ENCODE results near the gene ZNF865. TPM values are rescaled to one million over a fixed set of nuclear protein-coding genes. Genes with fewer than 3 reads are reported as not detected.

The ZNF865 gene
- total RNA-seq, 1 experiment from 2014 or later = 16.2 TPM

DNA sequence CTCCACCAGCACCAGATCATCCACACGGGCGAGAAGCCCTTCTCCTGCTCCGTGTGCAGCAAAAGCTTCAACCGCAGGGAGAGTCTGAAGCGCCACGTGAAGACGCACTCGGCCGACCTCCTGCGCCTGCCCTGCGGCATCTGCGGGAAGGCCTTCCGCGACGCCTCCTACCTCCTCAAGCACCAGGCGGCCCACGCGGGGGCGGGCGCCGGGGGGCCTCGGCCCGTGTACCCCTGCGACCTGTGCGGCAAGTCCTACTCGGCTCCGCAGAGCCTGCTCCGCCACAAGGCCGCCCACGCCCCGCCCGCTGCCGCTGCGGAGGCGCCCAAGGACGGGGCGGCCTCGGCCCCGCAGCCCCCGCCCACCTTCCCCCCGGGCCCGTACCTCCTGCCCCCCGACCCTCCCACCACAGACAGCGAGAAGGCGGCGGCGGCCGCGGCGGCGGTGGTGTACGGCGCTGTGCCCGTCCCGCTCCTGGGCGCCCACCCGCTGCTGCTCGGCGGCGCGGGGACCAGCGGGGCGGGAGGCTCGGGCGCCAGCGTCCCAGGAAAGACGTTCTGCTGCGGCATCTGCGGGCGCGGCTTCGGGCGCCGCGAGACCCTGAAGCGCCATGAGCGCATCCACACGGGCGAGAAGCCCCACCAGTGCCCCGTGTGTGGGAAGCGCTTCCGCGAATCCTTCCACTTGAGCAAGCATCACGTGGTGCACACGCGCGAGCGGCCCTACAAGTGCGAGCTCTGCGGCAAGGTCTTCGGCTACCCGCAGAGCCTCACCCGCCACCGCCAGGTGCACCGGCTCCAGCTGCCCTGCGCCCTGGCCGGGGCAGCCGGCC lies 9.5 kb downstream of the ZNF865 start:
- ChIA-PET RAD21 (ENCODE audit: low non-redundant PET in 1 of 2, low total read pairs in 2 of 2, uncharacterized antibody in 2 of 2, unreplicated experiment in 2 of 2) (no interaction called here), CTCF (no interaction called here), POLR2A (no interaction called here)
- Histone ChIP-seq H2AFZ (ENCODE audit: low read depth, low read length, poor library complexity, severe bottlenecking) (no peak overlapping the region), H3K4me3 (replicated peaks in 1 of 2; ENCODE audit: low read depth in 1 of 2, low read length in 2 of 2) (no peak overlapping the region), H3K9me2 (ENCODE audit: insufficient read depth) (no peaks in the 10 kb centered on the region), H3K4me1 (ENCODE audit: control insufficient read depth in 1 of 2, insufficient read depth in 2 of 2, low read length in 2 of 2) (no peaks in the 10 kb centered on the region), H3K79me2 (ENCODE audit: insufficient read depth, low read length) (peaks cover 11% of the 10 kb centered on the region; the same call in 1 of the 2 replicates), H3K4me2 (ENCODE audit: low read length) (no peak overlapping the region), H4K20me1 (ENCODE audit: insufficient read depth) (no peaks in the 10 kb centered on the region), H3K27ac (ENCODE audit: low read depth, low read length) (no peak overlapping the region), H3K36me3 (ENCODE audit: control insufficient read depth in 1 of 2, insufficient read depth in 2 of 2, low read length in 2 of 2) (peaks cover under 1 to 8% of the 10 kb centered on the region in 2 experiments; a peak in 3 of 4 replicates), H3K9ac (ENCODE audit: low read length) (no peak overlapping the region), H3K9me3 (ENCODE audit: control insufficient read depth in 1 of 2, insufficient read depth in 1 of 2, low read depth in 1 of 2, low read length in 2 of 2) (no peaks in the 10 kb centered on the region), H3K27me3 (ENCODE audit: insufficient read depth, low read length) (no peaks in the 10 kb centered on the region)
- ATAC-seq (no peak), DNase-seq (ENCODE audit: low read depth, low spot score) (no peak)
- TF ChIP-seq, protein P1, sequence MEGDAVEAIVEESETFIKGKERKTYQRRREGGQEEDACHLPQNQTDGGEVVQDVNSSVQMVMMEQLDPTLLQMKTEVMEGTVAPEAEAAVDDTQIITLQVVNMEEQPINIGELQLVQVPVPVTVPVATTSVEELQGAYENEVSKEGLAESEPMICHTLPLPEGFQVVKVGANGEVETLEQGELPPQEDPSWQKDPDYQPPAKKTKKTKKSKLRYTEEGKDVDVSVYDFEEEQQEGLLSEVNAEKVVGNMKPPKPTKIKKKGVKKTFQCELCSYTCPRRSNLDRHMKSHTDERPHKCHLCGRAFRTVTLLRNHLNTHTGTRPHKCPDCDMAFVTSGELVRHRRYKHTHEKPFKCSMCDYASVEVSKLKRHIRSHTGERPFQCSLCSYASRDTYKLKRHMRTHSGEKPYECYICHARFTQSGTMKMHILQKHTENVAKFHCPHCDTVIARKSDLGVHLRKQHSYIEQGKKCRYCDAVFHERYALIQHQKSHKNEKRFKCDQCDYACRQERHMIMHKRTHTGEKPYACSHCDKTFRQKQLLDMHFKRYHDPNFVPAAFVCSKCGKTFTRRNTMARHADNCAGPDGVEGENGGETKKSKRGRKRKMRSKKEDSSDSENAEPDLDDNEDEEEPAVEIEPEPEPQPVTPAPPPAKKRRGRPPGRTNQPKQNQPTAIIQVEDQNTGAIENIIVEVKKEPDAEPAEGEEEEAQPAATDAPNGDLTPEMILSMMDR (IDR thresholded peaks at IDR 0.05 in 2 of 3, conservative IDR thresholded peaks at IDR 0.05 in 1 of 3; ENCODE audit: borderline replicate concordance in 1 of 3, insufficient read depth in 1 of 3, low read depth in 2 of 3, low read length in 2 of 3) = no peak
- TF ChIP-seq, protein P2, sequence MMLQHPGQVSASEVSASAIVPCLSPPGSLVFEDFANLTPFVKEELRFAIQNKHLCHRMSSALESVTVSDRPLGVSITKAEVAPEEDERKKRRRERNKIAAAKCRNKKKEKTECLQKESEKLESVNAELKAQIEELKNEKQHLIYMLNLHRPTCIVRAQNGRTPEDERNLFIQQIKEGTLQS (IDR thresholded peaks at IDR 0.05) = no peak
- no peak for TF ChIP-seq FOSL1 (IDR thresholded peaks at IDR 0.05; ENCODE audit: low read depth)
- no peak for TF ChIP-seq CBX3 (IDR thresholded peaks at IDR 0.05; ENCODE audit: low read depth)
- TF ChIP-seq, protein P3, sequence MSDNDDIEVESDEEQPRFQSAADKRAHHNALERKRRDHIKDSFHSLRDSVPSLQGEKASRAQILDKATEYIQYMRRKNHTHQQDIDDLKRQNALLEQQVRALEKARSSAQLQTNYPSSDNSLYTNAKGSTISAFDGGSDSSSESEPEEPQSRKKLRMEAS (IDR thresholded peaks at IDR 0.05) = no peak
- TF ChIP-seq ZFX (IDR thresholded peaks at IDR 0.05) = no peak
- no peak for TF ChIP-seq ZNF274 (IDR thresholded peaks at IDR 0.05; ENCODE audit: low read depth, low read length)
- TF ChIP-seq, protein P4, sequence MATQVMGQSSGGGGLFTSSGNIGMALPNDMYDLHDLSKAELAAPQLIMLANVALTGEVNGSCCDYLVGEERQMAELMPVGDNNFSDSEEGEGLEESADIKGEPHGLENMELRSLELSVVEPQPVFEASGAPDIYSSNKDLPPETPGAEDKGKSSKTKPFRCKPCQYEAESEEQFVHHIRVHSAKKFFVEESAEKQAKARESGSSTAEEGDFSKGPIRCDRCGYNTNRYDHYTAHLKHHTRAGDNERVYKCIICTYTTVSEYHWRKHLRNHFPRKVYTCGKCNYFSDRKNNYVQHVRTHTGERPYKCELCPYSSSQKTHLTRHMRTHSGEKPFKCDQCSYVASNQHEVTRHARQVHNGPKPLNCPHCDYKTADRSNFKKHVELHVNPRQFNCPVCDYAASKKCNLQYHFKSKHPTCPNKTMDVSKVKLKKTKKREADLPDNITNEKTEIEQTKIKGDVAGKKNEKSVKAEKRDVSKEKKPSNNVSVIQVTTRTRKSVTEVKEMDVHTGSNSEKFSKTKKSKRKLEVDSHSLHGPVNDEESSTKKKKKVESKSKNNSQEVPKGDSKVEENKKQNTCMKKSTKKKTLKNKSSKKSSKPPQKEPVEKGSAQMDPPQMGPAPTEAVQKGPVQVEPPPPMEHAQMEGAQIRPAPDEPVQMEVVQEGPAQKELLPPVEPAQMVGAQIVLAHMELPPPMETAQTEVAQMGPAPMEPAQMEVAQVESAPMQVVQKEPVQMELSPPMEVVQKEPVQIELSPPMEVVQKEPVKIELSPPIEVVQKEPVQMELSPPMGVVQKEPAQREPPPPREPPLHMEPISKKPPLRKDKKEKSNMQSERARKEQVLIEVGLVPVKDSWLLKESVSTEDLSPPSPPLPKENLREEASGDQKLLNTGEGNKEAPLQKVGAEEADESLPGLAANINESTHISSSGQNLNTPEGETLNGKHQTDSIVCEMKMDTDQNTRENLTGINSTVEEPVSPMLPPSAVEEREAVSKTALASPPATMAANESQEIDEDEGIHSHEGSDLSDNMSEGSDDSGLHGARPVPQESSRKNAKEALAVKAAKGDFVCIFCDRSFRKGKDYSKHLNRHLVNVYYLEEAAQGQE (IDR thresholded peaks at IDR 0.05; ENCODE audit: low read depth) = no peak
- intact Hi-C loops (cut with micrococcal nuclease) = no loop called here
- BruUV-seq (replicated peaks) = no TSS peak
